Naive thymus-derived CD4-positive, alpha-beta T cell (primary cell): ENCODE data around the gene LHX4. TPM values are rescaled to one million over a fixed set of nuclear protein-coding genes. Genes with fewer than 3 reads are reported as not detected.

ENCODE experiments used
- ATAC-seq: fragments of 150-1000 bp; cut with Tn5 transposase; 2 replicates; pipeline ENCODE4 v1.10.0; 2021; ENCODE audit warnings: mild to moderate bottlenecking, moderate library complexity
- CTCF ChIA-PET: fragments of 350-600 bp; sonication (Branson Sonifier 250); formaldehyde crosslinking; loops from one replicate; lab custom pipeline; 2021; ENCODE audit warnings: antibody characterized with exemption; lab: Charles Lee
- POLR2A ChIA-PET: fragments of 350-600 bp; sonication (Branson Sonifier 250); formaldehyde crosslinking; loops from one replicate; lab custom pipeline; 2021; ENCODE audit warnings: antibody characterized with exemption, inconsistent platforms; lab: Charles Lee
- DNase-seq, 9 donors: peaks; one replicate each; pipeline versions ENCODE4 v3.0.0 to v3.0.0-alpha.2; 2020 to 2022; ENCODE audit warnings: mixed read lengths in 1 of 9
- H3K27ac ChIP-seq: one replicate; pipeline ENCODE4 v1.7.0; 2013; ENCODE audit warnings: mild to moderate bottlenecking, low read depth, low read length, moderate library complexity
- H3K27me3 ChIP-seq, 2 donors: one replicate each; pipeline ENCODE4 v1.7.0; 2013; ENCODE audit warnings: low read length in 2 of 2, mild to moderate bottlenecking in 2 of 2, moderate library complexity in 2 of 2; ENCODE audit not compliant: control insufficient read depth in 2 of 2, insufficient read depth in 2 of 2
- H3K36me3 ChIP-seq, 3 experiments: 1 replicate in 2 of 3; 2 replicates in 1 of 3; pipeline ENCODE4 v1.7.0; 2013; ENCODE audit warnings: low read length in 3 of 3, mild to moderate bottlenecking in 3 of 3, moderate library complexity in 1 of 3; ENCODE audit not compliant: insufficient read depth in 3 of 3, control insufficient read depth in 2 of 3
- H3K4me1 ChIP-seq, 2 donors: one replicate each; pipeline ENCODE4 v1.7.0; 2013; ENCODE audit warnings: low read length in 2 of 2, mild to moderate bottlenecking in 2 of 2, moderate library complexity in 1 of 2; ENCODE audit not compliant: control insufficient read depth in 2 of 2, insufficient read depth in 2 of 2
- H3K4me3 ChIP-seq: 2 replicates; pipeline ENCODE4 v1.7.0; 2013; ENCODE audit warnings: mild to moderate bottlenecking, low read length
- H3K9me3 ChIP-seq, 3 experiments: 1 replicate in 2 of 3; 2 replicates in 1 of 3; pipeline ENCODE4 v1.7.0; 2013; ENCODE audit warnings: low read length in 3 of 3; ENCODE audit not compliant: control insufficient read depth in 2 of 3
- H3K27ac Mint-ChIP-seq, 9 donors: one replicate each; pipeline ENCODE4 v1.8.0; 2020 to 2022; ENCODE audit warnings: mixed read lengths in 9 of 9, mild to moderate bottlenecking in 8 of 9, moderate library complexity in 5 of 9, inconsistent platforms in 2 of 9
- H3K27me3 Mint-ChIP-seq, 5 donors: one replicate each; pipeline ENCODE4 v1.8.0; 2021 to 2022; ENCODE audit warnings: mixed read lengths in 5 of 5, mild to moderate bottlenecking in 1 of 5
- H3K36me3 Mint-ChIP-seq, 5 donors: one replicate each; pipeline ENCODE4 v1.8.0; 2020 to 2022; ENCODE audit warnings: mixed read lengths in 5 of 5, mild to moderate bottlenecking in 3 of 5, inconsistent platforms in 1 of 5
- H3K4me1 Mint-ChIP-seq, 7 donors: one replicate each; pipeline ENCODE4 v1.8.0; 2020 to 2022; ENCODE audit warnings: mixed read lengths in 7 of 7, mild to moderate bottlenecking in 3 of 7, inconsistent platforms in 1 of 7
- H3K4me3 Mint-ChIP-seq, 10 donors: one replicate each; pipeline ENCODE4 v1.8.0; 2020 to 2022; ENCODE audit warnings: mild to moderate bottlenecking in 10 of 10, mixed read lengths in 10 of 10, moderate library complexity in 6 of 10, inconsistent platforms in 2 of 10
- H3K9me3 Mint-ChIP-seq, 11 donors: one replicate each; pipeline ENCODE4 v1.8.0; 2020 to 2022; ENCODE audit warnings: mixed read lengths in 11 of 11, mild to moderate bottlenecking in 4 of 11, inconsistent platforms in 1 of 11, moderate library complexity in 1 of 11
- intact Hi-C, 2 donors: fragments of 100-400 bp; cut with micrococcal nuclease; formaldehyde crosslinking; loops; one replicate each; pipeline ENCODE4 v1.15.1; 2023
- polyA plus RNA-seq, 2 donors: library from polyadenylated mRNA; unstranded; fragments of 300-500 nt; fragmentation: Illumina TruSeq; gene quantifications; one replicate each; pipeline ENCODE4 v1.2.3, GENCODE V29; 2021
- total RNA-seq, 6 experiments: library from RNA in 5 of 6; stranded (reverse) in 5 of 6; gene quantifications; 1 replicate in 5 of 6; 2 replicates in 1 of 6; pipeline ENCODE4 v1.2.3 and lab custom pipeline; 2021 to 2026

LHX4 gene
- total and polyA plus RNA-seq, 7 experiments from 2014 or later: 0.07 to 0.58 (median 0.24) TPM; not detected in 4

DNA sequence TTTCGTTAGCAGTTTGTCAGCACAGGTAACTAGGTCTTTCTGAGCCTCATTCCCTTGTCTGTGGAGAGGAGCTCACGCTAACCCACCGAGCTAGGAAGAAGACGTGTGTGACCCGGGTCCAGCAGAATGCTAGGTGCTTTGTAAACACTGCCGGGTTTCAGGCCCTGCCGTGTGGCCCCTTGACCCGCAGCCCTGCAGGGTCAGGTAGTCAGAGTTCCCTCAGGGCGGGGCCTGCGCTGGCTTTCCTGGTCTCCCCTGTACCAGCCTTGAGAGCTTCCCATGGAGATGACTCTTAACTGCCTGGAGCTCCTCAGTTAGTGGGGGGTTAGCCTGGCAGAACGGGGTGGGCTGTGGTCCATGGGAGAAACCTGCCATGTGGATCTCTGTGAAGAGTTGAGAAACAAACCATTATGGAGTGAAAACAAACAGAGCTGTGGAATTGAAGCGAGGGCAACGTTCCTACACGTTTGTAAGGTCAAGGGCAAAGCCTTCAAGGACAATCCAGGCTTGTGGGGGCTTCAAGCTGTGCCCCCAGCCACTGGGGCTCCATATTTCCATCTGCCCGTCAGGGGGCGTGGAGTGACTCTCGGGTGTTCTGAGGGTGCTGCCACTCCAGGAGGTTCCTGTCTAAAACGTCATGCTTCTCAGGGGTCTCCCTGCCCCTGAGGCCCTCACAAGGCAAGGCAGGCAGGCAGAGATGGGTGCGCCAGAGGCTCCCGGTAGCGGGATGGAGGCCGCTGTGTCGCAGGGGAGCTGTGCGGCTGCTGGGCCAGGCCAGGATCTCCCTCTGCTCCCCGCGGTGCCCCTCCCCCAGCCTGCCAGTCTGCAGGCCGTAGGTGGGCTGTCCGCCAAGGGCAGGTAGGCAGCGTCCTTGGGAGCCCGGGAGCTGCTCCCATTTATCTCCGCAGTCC is 23.8 kb downstream of the LHX4 start:
- ChIA-PET POLR2A (interaction anchor here (0.6 kb wide), 1 partner anchor 418 kb away, joined by 3 read pairs; no protein-coding TSS in a partner anchor), CTCF (interaction anchor here (0.6 to 2.2 kb wide), 6 partner anchors 8 to 223 kb away, joined by 3 to 10 read pairs (median 3); no protein-coding TSS in a partner anchor)
- peaks cover 0 to 6% of the 10 kb centered on the region in 2 donors for H3K27me3 ChIP-seq
- H3K36me3 ChIP-seq: no peaks in the 10 kb centered on the region
- ATAC-seq (no peak), DNase-seq (no peak)
- Mint-ChIP-seq H3K36me3 (no peaks in the 10 kb centered on the region), H3K27me3 (peaks cover 2 to 64% (median 57%) of the 10 kb centered on the region in 5 donors), H3K27ac (no peak overlapping the region), H3K4me1 (peaks cover 0 to 2% (median 0%) of the 10 kb centered on the region in 7 donors), H3K4me3 (no peak overlapping the region), H3K9me3 (no peaks in the 10 kb centered on the region)
- no peaks in the 10 kb centered on the region for H3K4me1 ChIP-seq
- no peak overlapping the region for H3K27ac ChIP-seq
- no peaks in the 10 kb centered on the region for H3K9me3 ChIP-seq
- no peak overlapping the region for H3K4me3 ChIP-seq
- intact Hi-C loops: loop anchor here in 1 of 2 donors (2.0 kb wide), 1 partner anchor 163 kb away; no protein-coding TSS in a partner anchor

DNA sequence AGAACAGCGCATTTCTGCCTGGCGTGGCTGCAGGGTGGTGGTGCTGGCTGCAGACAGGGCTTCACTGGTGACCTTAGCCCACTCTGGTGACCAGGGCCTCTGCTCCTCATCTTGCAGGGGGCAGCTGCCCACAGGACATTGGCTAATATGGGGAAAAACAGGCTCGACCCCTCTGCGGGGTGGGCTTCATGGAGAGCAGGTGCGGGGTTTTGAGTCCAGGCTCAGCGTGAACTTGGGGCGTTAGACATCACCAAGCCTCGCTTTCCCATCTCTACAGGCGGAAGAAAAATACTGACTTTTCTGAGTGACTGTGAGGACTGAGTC is 24.4 kb downstream of the LHX4 start:
- Histone ChIP-seq H3K27me3 (peaks cover 0 to 6% of the 10 kb centered on the region in 2 donors), H3K9me3 (no peaks in the 10 kb centered on the region), H3K4me1 (no peaks in the 10 kb centered on the region), H3K27ac (no peak overlapping the region), H3K36me3 (no peaks in the 10 kb centered on the region), H3K4me3 (no peak overlapping the region)
- no peak overlapping the region for H3K27ac Mint-ChIP-seq
- no peaks in the 10 kb centered on the region for H3K9me3 Mint-ChIP-seq
- H3K36me3 Mint-ChIP-seq: no peaks in the 10 kb centered on the region
- H3K4me3 Mint-ChIP-seq: no peak overlapping the region
- no peak for DNase-seq
- no peak for ATAC-seq
- POLR2A ChIA-PET: no interaction called here
- intact Hi-C loops: no loop called here
- H3K4me1 Mint-ChIP-seq: peaks cover 0 to 2% (median 0%) of the 10 kb centered on the region in 7 donors
- CTCF ChIA-PET: interaction anchor here (0.6 to 1.5 kb wide), 2 partner anchors 162 to 174 kb away, joined by 3 to 4 read pairs; no protein-coding TSS in a partner anchor
- peaks cover 6 to 62% (median 56%) of the 10 kb centered on the region in 5 donors for H3K27me3 Mint-ChIP-seq

DNA sequence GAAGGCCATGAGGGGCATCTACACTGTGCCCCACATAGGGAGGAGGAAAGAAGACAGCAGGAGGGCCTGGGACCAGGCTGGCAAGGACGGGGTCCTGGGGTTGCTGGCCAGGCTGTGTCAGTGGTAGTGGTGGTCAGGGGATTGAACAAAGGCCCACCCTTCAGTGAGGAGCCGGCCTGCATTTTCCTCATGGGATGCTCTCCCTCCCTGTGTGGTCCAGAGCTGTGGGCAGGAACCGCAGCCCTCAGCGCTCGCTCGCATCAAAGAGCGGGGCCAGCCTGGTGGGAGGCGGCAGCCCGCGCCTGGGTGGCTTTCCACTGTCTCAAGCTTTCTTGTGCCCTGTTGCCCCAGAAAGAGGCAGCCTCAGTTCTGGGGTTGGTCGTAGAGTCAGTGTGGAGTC is 24.8 kb downstream of the LHX4 start:
- intact Hi-C loops: no loop called here
- CTCF ChIA-PET: no interaction called here

DNA sequence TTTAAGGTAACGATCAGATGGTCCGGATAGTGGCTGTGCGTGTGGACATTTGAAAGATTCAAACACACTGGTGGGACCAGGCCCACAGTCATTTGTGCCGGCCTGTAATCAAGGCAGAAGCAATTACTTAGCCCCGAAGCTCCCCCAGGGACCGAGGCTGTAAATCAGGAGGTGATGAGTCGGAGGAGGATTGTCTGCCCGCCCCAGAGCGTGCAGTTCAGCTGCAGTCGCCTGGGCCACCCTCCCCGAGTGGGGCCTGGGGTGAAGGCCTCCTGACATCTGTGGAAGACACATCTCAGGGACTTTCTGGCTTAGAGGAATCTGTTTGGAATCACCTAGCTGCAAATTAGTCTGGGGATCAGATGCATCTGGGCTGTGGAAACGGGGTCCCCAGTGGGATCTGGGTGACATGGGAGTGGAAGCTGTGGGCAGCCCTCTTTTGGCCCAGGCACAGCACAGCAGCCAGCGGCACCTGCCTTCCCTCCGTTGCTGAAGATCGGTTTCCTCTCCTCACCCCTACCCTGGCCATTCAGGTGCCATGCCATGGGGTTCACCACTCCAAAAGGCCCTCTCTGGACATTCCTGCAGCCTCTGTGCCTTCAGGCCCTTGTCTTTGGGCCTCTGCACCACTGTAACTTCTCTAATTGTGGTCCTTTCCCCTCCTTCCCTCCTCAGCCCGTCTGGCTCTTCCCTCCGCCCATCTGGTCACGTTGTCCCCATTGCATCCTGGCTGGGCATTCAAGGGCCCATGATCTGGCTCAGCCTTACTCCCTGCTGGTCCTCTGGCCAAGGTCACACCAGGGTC is 25.7 kb downstream of the LHX4 start:
- peaks cover 6 to 54% (median 46%) of the 10 kb centered on the region in 5 donors for H3K27me3 Mint-ChIP-seq
- no peak overlapping the region for H3K4me3 Mint-ChIP-seq
- no peaks in the 10 kb centered on the region for H3K36me3 Mint-ChIP-seq
- ChIA-PET POLR2A (interaction anchor here (0.7 kb wide), 1 partner anchor 30 kb away, joined by 3 read pairs; no protein-coding TSS in a partner anchor), CTCF (interaction anchor here (0.6 kb wide), 1 partner anchor 1696 kb away, joined by 4 read pairs; no protein-coding TSS in a partner anchor)
- intact Hi-C loops: no loop called here
- ATAC-seq (no peak), DNase-seq (no peak)
- H3K9me3 Mint-ChIP-seq: no peaks in the 10 kb centered on the region
- H3K27ac ChIP-seq: no peak overlapping the region
- peaks cover 0 to 6% of the 10 kb centered on the region in 2 donors for H3K27me3 ChIP-seq
- peaks cover 0 to 2% (median 0%) of the 10 kb centered on the region in 7 donors for H3K4me1 Mint-ChIP-seq
- H3K4me3 ChIP-seq: no peak overlapping the region
- H3K9me3 ChIP-seq: no peaks in the 10 kb centered on the region
- no peaks in the 10 kb centered on the region for H3K36me3 ChIP-seq
- H3K4me1 ChIP-seq: no peaks in the 10 kb centered on the region
- H3K27ac Mint-ChIP-seq: no peak overlapping the region

More for the DNA sequence above, 24.8 kb downstream of the LHX4 start:
- DNase-seq (no peak), ATAC-seq (no peak)
- Histone ChIP-seq H3K4me3 (no peak overlapping the region), H3K36me3 (no peaks in the 10 kb centered on the region), H3K27ac (no peak overlapping the region), H3K9me3 (no peaks in the 10 kb centered on the region), H3K27me3 (peaks cover 0 to 6% of the 10 kb centered on the region in 2 donors), H3K4me1 (no peaks in the 10 kb centered on the region)
- peaks cover 6 to 58% (median 52%) of the 10 kb centered on the region in 5 donors for H3K27me3 Mint-ChIP-seq
- peaks cover 0 to 2% (median 0%) of the 10 kb centered on the region in 7 donors for H3K4me1 Mint-ChIP-seq
- H3K27ac Mint-ChIP-seq: no peak overlapping the region
- H3K9me3 Mint-ChIP-seq: no peaks in the 10 kb centered on the region
- H3K36me3 Mint-ChIP-seq: no peaks in the 10 kb centered on the region
- no peak overlapping the region for H3K4me3 Mint-ChIP-seq
- POLR2A ChIA-PET: no interaction called here

DNA sequence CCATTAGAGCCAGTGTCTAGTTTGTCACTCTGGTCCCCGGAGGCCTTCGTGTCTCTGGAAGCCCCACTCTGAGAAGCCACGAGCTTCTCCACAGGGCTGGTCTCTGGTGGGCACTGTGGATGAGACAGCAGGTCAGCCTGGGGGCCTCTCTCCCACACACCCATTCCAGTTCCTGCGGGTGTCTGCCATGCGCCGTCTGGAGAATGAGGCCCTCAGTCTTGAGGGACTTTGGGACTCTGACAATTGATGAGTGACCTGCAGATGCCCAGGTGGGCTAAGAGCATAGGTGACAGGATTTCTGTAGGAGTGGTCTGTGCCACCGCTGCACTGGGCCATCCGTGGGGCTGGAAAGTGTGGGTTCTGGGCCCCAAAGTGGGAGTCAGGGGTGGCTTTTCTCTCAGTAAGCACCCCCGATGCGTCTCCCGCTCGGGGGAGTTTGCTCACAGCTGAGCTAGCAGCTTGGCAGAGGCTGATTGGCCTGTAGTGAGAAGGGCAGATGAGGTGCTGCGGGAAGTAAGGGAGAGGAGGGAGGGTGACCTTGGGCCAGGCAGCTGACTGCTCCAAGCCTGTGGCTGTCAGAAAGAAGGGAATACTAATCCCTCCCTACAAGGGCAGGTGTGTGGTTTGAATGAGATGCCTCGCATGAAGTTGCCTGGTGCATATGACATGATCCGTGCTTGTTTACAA is 26.4 kb downstream of the LHX4 start:
- no peak overlapping the region for H3K27ac Mint-ChIP-seq
- peaks cover 6 to 49% (median 39%) of the 10 kb centered on the region in 5 donors for H3K27me3 Mint-ChIP-seq
- no peak overlapping the region for H3K4me3 Mint-ChIP-seq

DNA sequence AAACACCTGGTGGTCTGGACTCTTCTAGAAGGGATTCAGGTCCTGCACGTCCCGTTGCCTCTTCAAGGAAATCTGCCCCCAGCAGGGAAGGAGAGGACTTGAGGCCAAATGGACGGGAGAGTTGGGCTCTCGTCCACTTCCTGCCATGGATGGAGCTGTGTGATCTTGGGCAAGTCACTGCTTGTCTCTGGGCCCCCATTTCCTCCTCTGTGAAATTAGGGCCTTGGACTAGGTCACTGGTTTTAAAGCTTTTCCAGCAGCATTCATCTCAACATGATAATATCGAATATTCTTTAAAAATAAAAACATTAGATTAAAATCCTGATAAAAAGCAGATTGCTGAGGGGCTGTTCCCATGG is 26.9 kb downstream of the LHX4 start:
- Mint-ChIP-seq H3K27me3 (peaks cover 6 to 45% (median 34%) of the 10 kb centered on the region in 5 donors), H3K36me3 (no peaks in the 10 kb centered on the region), H3K27ac (no peak overlapping the region), H3K4me3 (no peak overlapping the region), H3K4me1 (peaks cover 0 to 2% (median 0%) of the 10 kb centered on the region in 7 donors), H3K9me3 (no peaks in the 10 kb centered on the region)
- no peak overlapping the region for H3K27ac ChIP-seq
- no peak for ATAC-seq
- CTCF ChIA-PET: no interaction called here
- intact Hi-C loops: no loop called here
- POLR2A ChIA-PET: no interaction called here
- peaks cover 0 to 6% of the 10 kb centered on the region in 2 donors for H3K27me3 ChIP-seq
- no peaks in the 10 kb centered on the region for H3K9me3 ChIP-seq
- no peak for DNase-seq
- no peak overlapping the region for H3K4me3 ChIP-seq
- no peaks in the 10 kb centered on the region for H3K4me1 ChIP-seq
- H3K36me3 ChIP-seq: no peaks in the 10 kb centered on the region

More for the DNA sequence above, 26.4 kb downstream of the LHX4 start:
- Histone ChIP-seq H3K36me3 (no peaks in the 10 kb centered on the region), H3K27me3 (peaks cover 0 to 6% of the 10 kb centered on the region in 2 donors), H3K9me3 (no peaks in the 10 kb centered on the region), H3K4me1 (no peaks in the 10 kb centered on the region), H3K4me3 (no peak overlapping the region), H3K27ac (no peak overlapping the region)
- ChIA-PET CTCF (interaction anchor here (0.6 kb wide), 1 partner anchor 1696 kb away, joined by 4 read pairs; no protein-coding TSS in a partner anchor), POLR2A (no interaction called here)
- DNase-seq (no peak), ATAC-seq (no peak)
- intact Hi-C loops: no loop called here
- no peaks in the 10 kb centered on the region for H3K36me3 Mint-ChIP-seq
- no peaks in the 10 kb centered on the region for H3K9me3 Mint-ChIP-seq
- H3K4me1 Mint-ChIP-seq: peaks cover 0 to 2% (median 0%) of the 10 kb centered on the region in 7 donors
